Lung (tissue), 12 donors: ENCODE data around the gene FAM118A. TPM values are rescaled to one million over a fixed set of nuclear protein-coding genes. Genes with fewer than 3 reads are reported as not detected.

Experiments
- ATAC-seq: fragments of 200-7000 bp; cut with Tn5 transposase; one replicate; pipeline ENCODE4 v1.9.1; 2020; ENCODE audit warnings: moderate number of reproducible peaks; ENCODE audit not compliant: insufficient read depth, low FRiP score
- DNase-seq, 3 donors: peaks; one replicate each; pipeline ENCODE4 v3.0.0-alpha.2; 2013 to 2017
- H3K27ac ChIP-seq, 2 donors: one replicate each; pipeline ENCODE4 v1.5.1; 2013; ENCODE audit warnings: mild to moderate bottlenecking in 2 of 2, moderate library complexity in 2 of 2, control low read depth in 1 of 2, inconsistent platforms in 1 of 2, low read depth in 1 of 2, low read length in 1 of 2
- H3K27me3 ChIP-seq, 3 donors: one replicate each; pipeline ENCODE4 v1.5.1; 2013; ENCODE audit warnings: low read length in 2 of 3; ENCODE audit not compliant: control insufficient read depth in 3 of 3, insufficient read depth in 3 of 3
- H3K36me3 ChIP-seq, 4 donors: one replicate each; pipeline ENCODE4 v1.5.1; 2013; ENCODE audit warnings: low read length in 4 of 4, mild to moderate bottlenecking in 1 of 4, moderate library complexity in 1 of 4; ENCODE audit not compliant: control insufficient read depth in 4 of 4, insufficient read depth in 4 of 4
- H3K4me1 ChIP-seq, 5 donors: one replicate each; pipeline ENCODE4 v1.5.1; 2013; ENCODE audit warnings: low read length in 5 of 5, mild to moderate bottlenecking in 2 of 5, moderate library complexity in 1 of 5; ENCODE audit not compliant: control insufficient read depth in 5 of 5, insufficient read depth in 5 of 5
- H3K4me3 ChIP-seq: one replicate; pipeline ENCODE4 v1.5.1; 2013; ENCODE audit warnings: mild to moderate bottlenecking, control low read depth, moderate library complexity
- H3K9ac ChIP-seq, 2 donors: one replicate each; pipeline ENCODE4 v1.5.1; 2013; ENCODE audit warnings: low read length in 2 of 2, control low read depth in 1 of 2; ENCODE audit not compliant: insufficient read depth in 1 of 2
- H3K9me3 ChIP-seq, 4 donors: one replicate each; pipeline ENCODE4 v1.5.1; 2013; ENCODE audit warnings: low read length in 3 of 4, mild to moderate bottlenecking in 1 of 4, moderate library complexity in 1 of 4; ENCODE audit not compliant: control insufficient read depth in 4 of 4, insufficient read depth in 3 of 4
- CTCF ChIP-seq: IDR thresholded peaks from 2 replicates; pipeline ENCODE4 v1.5.1; 2012; ENCODE audit warnings: mild to moderate bottlenecking; ENCODE audit errors: control extremely low read depth, extremely low read depth
- WGBS, 2 donors: extraction: QIAGEN DNeasy Blood & Tissue Kit; methylation state at CpG; one replicate each; pipeline ENCODE4 v1.1.7; 2013; 5-methylcytosine and 5-hydroxymethylcytosine counted together
- polyA plus RNA-seq, 2 donors: library from polyadenylated mRNA; stranded (reverse); fragments of 200-250 nt; gene quantifications; one replicate each; pipeline ENCODE4 v1.2.1, GENCODE V29; 2013
- total RNA-seq, 2 donors: library from RNA; depleted of rRNA in 1 of 2; stranded (reverse); fragments of >200 nt in 1 of 2; gene quantifications; one replicate each; pipeline ENCODE4 v1.2.1, GENCODE V29; 2014 to 2021
- donor health status: control.
- donor health status: control.
- donor health status: Bipolar disorder and iron deficiency.
- donor health status: healthy.
- donor health status: DM: yes; HTN: yes; CAD: no.

FAM118A gene
- total and polyA plus RNA-seq, 4 donors, result 12.0 to 71.8 (median 28.4) TPM

GRCh38 chr22:45285263-45286058 is 24.3 kb upstream of the FAM118A start:
- DNase-seq (peak; percentile 62 to 65 (median 63)), ATAC-seq (no peak)
- no peak overlapping the region for H3K9ac ChIP-seq
- no peak overlapping the region for H3K4me3 ChIP-seq
- peaks cover 0 to 14% (median 6%) of the 10 kb centered on the region in 5 donors for H3K4me1 ChIP-seq
- TF ChIP-seq CTCF, result no peak
- H3K27ac ChIP-seq, result no peak overlapping the region
- H3K9me3 ChIP-seq, result no peaks in the 10 kb centered on the region
- WGBS, 2 donors, result 54 to 59% methylated on average over 16 of the region's 16 CpGs
- H3K27me3 ChIP-seq, result peaks cover 0 to 4% (median 0%) of the 10 kb centered on the region in 3 donors
- H3K36me3 ChIP-seq, result no peaks in the 10 kb centered on the region

DNA sequence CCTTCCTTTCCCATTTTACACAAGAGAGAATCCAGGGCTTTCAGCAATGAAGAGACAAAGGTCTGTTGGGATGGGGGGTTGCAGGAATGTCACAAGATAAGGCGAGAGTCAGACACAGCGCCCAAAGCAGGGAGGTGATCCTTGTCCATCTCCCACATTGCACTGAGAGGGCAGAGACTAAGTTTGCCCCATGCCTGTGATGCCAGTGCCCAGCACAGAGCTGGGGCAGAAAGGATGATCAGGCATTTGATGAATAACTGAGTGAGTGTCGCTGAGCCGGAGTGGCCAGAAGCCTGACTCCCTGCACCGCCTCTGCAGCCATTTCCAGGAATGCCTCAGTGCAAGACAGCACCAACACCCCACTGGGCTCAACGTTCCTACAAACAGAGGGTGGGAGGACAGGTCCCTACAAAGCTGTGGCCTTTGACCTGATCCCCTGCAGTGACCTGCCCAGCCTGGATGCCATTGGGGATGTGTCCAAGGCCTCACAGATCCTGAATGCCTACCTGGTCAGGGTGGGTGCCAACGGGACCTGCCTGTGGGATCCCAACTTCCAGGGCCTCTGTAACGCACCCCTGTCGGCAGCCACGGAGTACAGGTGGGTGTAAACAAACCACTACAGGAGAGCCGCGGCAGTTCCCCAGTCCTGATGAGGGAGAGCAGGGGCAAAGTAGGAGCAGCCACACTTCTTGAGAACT is 22.7 kb upstream of the FAM118A start:
- no peaks in the 10 kb centered on the region for H3K9me3 ChIP-seq

GRCh38 chr22:45290410-45290936 is 19.3 kb upstream of the FAM118A start:
- no peak for TF ChIP-seq CTCF
- peak in 1 of 3 donors; percentile 43 for DNase-seq
- H3K27me3 ChIP-seq, result no peaks in the 10 kb centered on the region
- ATAC-seq, result no peak
- peaks cover 0 to 4% (median 3%) of the 10 kb centered on the region in 5 donors for H3K4me1 ChIP-seq
- H3K9me3 ChIP-seq, result no peaks in the 10 kb centered on the region
- H3K4me3 ChIP-seq, result no peak overlapping the region
- H3K36me3 ChIP-seq, result no peaks in the 10 kb centered on the region
- no peak overlapping the region for H3K27ac ChIP-seq
- H3K9ac ChIP-seq, result no peak overlapping the region
- WGBS, 2 donors, result 48 to 70% methylated on average over 18 of the region's 18 CpGs

More for the DNA sequence above, 22.7 kb upstream of the FAM118A start:
- 74 to 77% methylated on average over 12 of the region's 12 CpGs for WGBS, 2 donors
- Histone ChIP-seq H3K4me3 (no peak overlapping the region), H3K36me3 (no peaks in the 10 kb centered on the region), H3K27me3 (peaks cover 0 to 4% (median 0%) of the 10 kb centered on the region in 3 donors), H3K27ac (no peak overlapping the region), H3K4me1 (peaks cover 0 to 14% (median 7%) of the 10 kb centered on the region in 5 donors), H3K9ac (no peak overlapping the region)
- ATAC-seq (no peak), DNase-seq (no peak)
- no peak for TF ChIP-seq CTCF
